Body of pancreas (tissue), 4 donors: ENCODE data around the gene ZDHHC12.

Source experiments
- POLR2A ChIP-seq, 3 donors: fragments of 450-650 bp; IDR thresholded peaks; one replicate each; pipeline ENCODE4 v1.6.1; 2016; ENCODE audit warnings: antibody characterized with exemption in 3 of 3, mild to moderate bottlenecking in 2 of 3
- TF ChIP-seq, protein P1 (sequence below), 7 experiments: fragments of 450-650 bp in 4 of 7; fragments of 200-600 bp in 3 of 7; sonication (generic) in 3 of 7; IDR thresholded peaks; one replicate each; pipeline ENCODE4 v1.5.1; 2016 to 2019; ENCODE audit warnings: antibody characterized with exemption in 7 of 7

- TF ChIP-seq, protein P1, sequence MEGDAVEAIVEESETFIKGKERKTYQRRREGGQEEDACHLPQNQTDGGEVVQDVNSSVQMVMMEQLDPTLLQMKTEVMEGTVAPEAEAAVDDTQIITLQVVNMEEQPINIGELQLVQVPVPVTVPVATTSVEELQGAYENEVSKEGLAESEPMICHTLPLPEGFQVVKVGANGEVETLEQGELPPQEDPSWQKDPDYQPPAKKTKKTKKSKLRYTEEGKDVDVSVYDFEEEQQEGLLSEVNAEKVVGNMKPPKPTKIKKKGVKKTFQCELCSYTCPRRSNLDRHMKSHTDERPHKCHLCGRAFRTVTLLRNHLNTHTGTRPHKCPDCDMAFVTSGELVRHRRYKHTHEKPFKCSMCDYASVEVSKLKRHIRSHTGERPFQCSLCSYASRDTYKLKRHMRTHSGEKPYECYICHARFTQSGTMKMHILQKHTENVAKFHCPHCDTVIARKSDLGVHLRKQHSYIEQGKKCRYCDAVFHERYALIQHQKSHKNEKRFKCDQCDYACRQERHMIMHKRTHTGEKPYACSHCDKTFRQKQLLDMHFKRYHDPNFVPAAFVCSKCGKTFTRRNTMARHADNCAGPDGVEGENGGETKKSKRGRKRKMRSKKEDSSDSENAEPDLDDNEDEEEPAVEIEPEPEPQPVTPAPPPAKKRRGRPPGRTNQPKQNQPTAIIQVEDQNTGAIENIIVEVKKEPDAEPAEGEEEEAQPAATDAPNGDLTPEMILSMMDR (IDR thresholded peaks at IDR 0.05) = no peak
- TF ChIP-seq POLR2A (IDR thresholded peaks at IDR 0.05) = no peak
Observed at GRCh38 chr9:128714586-128715435, 9.1 kb downstream of the ZDHHC12 start.
